ENCODE measurements around the gene AASDHPPT.

The AASDHPPT gene

GRCh38 chr11:106131998-106132397 lies 54.5 kb downstream of the AASDHPPT start (continued):
- TF ChIP-seq ZNF530 (tag by site-specific recombination; IDR thresholded peaks at IDR 0.05; ENCODE audit: low read depth) (no peak), ZNF514 (tag by site-specific recombination; IDR thresholded peaks at IDR 0.05) (no peak), BCL6B (tag by site-specific recombination; IDR thresholded peaks at IDR 0.05) (no peak), EGR2 (tag by site-specific recombination; IDR thresholded peaks at IDR 0.05; ENCODE audit: low read depth) (no peak), ZNF23 (tag by site-specific recombination; IDR thresholded peaks at IDR 0.05; ENCODE audit: borderline replicate concordance) (no peak)

- Histone ChIP-seq H3K27ac (ENCODE audit: extremely low read depth, low read depth, low read length) (no peak overlapping the region), H3K4me1 (ENCODE audit: control insufficient read depth, insufficient read depth, low read length) (no peaks in the 10 kb centered on the region), H3K4me3 (ENCODE audit: low read depth, low read length) (no peak overlapping the region), H3K9me3 (ENCODE audit: control insufficient read depth, insufficient read depth, low read depth, low read length) (no peaks in the 10 kb centered on the region), H3K36me3 (ENCODE audit: control insufficient read depth in 2 of 2, insufficient read depth in 1 of 2, low read length in 2 of 2) (no peaks in the 10 kb centered on the region)
- TF ChIP-seq ZNF555 (tag by site-specific recombination; conservative IDR thresholded peaks at IDR 0.05) (no peak), ZNF660 (tag by site-specific recombination; IDR thresholded peaks at IDR 0.05) (no peak), HOXD13 (CRISPR knock-in tag; IDR thresholded peaks at IDR 0.05; ENCODE audit: borderline replicate concordance) (no peak), ZNF211 (tag by site-specific recombination; IDR thresholded peaks at IDR 0.05; ENCODE audit: low read depth) (no peak), MYNN (tag by site-specific recombination; IDR thresholded peaks at IDR 0.05; ENCODE audit: borderline replicate concordance) (no peak), BCL11A (tag by site-specific recombination; IDR thresholded peaks at IDR 0.05; ENCODE audit: low read depth) (no peak), ZNF571 (tag by site-specific recombination; IDR thresholded peaks at IDR 0.05) (no peak), ZBTB8A (tag by site-specific recombination; IDR thresholded peaks at IDR 0.05) (no peak), ZBTB20 (tag by site-specific recombination; IDR thresholded peaks at IDR 0.05) (no peak), ZNF140 (tag by site-specific recombination; IDR thresholded peaks at IDR 0.05) (no peak), SALL2 (tag by site-specific recombination; IDR thresholded peaks at IDR 0.05; ENCODE audit: borderline replicate concordance) (no peak), ZFP3 (tag by site-specific recombination; IDR thresholded peaks at IDR 0.05; ENCODE audit: low read depth) (no peak), ZNF398 (tag by site-specific recombination; IDR thresholded peaks at IDR 0.05) (no peak), ZNF341 (tag by site-specific recombination; IDR thresholded peaks at IDR 0.05; ENCODE audit: low read depth) (no peak), PRDM4 (tag by site-specific recombination; IDR thresholded peaks at IDR 0.05) (no peak), ZNF623 (tag by site-specific recombination; IDR thresholded peaks at IDR 0.05) (no peak), ZNF350 (tag by site-specific recombination; IDR thresholded peaks at IDR 0.05) (no peak), ZNF654 (tag by site-specific recombination; IDR thresholded peaks at IDR 0.05; ENCODE audit: low read depth) (no peak), ZNF600 (tag by site-specific recombination; IDR thresholded peaks at IDR 0.05) (no peak)
- CTCF ChIA-PET, result interaction anchor here (0.6 to 2.1 kb wide), 9 partner anchors 10 to 905 kb away, joined by 3 to 12 read pairs (median 5); no protein-coding TSS in a partner anchor
- POLR2A ChIA-PET, result interaction anchor here (0.6 to 1.3 kb wide), 2 partner anchors 56 to 747 kb away, joined by 3 read pairs; partner anchors contain the start of genes AASDHPPT and KBTBD3
Observed at GRCh38 chr11:106132582-106133354, 55.3 kb downstream of the AASDHPPT start.
